Endometrial microvascular endothelial cells (primary cell): ENCODE measurements around the gene DVL2. TPM values are rescaled to one million over a fixed set of nuclear protein-coding genes. Genes with fewer than 3 reads are reported as not detected.
"Not testable (repeated sequence)": the region's sequence is repeated elsewhere in the genome, so short reads cannot be mapped to it uniquely, and the experiment has no call there.

ENCODE experiments used
- in situ Hi-C: cut with HindIII; loops from 2 replicates; pipeline ENCODE4 v1.10.0; 2017; ENCODE audit warnings: low sequenced_read_pairs, low pct_unique_long_range_greater_than_20kb; ENCODE audit errors: inconsistent ontology term
- total RNA-seq: library from RNA; depleted of rRNA; stranded (reverse); fragments of >200 nt; gene quantifications from one replicate; pipeline ENCODE4 v1.2.3, GENCODE V29; 2015; ENCODE audit errors: inconsistent ontology term

DVL2 gene
- total RNA-seq, 1 donor from 2014 or later = 31.8 TPM

- in situ Hi-C loops = no loop called here
These were observed 24.6 kb upstream of the DVL2 start for GRCh38 chr17:7258731-7259554.

- in situ Hi-C loops = no loop called here
These were observed 22.6 kb upstream of the DVL2 start for GRCh38 chr17:7256766-7257456.

- in situ Hi-C loops = no loop called here
These were observed 20.2 kb upstream of the DVL2 start for GRCh38 chr17:7254511-7254910.

GRCh38 chr17:7253082-7253481 lies 18.8 kb upstream of the DVL2 start:
- in situ Hi-C loops = no loop called here

- in situ Hi-C loops = no loop called here
These were observed 18.1 kb upstream of the DVL2 start, which contains the start of gene ELP5 for GRCh38 chr17:7252176-7253043. Gene ELP5 (plus strand): TSS chr17:7252215. CDS start chr17:7252551, 336 bp downstream.

GRCh38 chr17:7251661-7252175 lies 17.4 kb upstream of the DVL2 start, which contains the start of gene CTDNEP1:
Gene CTDNEP1 (minus strand): TSS chr17:7251734. CDS start chr17:7251296, 438 bp downstream.
- in situ Hi-C loops = no loop called here

GRCh38 chr17:7250695-7251627 lies 16.6 kb upstream of the DVL2 start:
- in situ Hi-C loops = no loop called here

- in situ Hi-C loops = no loop called here
These were observed 15.5 kb upstream of the DVL2 start for GRCh38 chr17:7249830-7250229.

- in situ Hi-C loops = no loop called here
These were observed 14.9 kb upstream of the DVL2 start for GRCh38 chr17:7249214-7249613.

- in situ Hi-C loops = no loop called here
These were observed 14.5 kb upstream of the DVL2 start for GRCh38 chr17:7248796-7249195.

GRCh38 chr17:7246779-7247178 lies 12.5 kb upstream of the DVL2 start:
- in situ Hi-C loops = no loop called here

GRCh38 chr17:7243838-7244237 lies 9.5 kb upstream of the DVL2 start:
- in situ Hi-C loops = not testable (repeated sequence)

- in situ Hi-C loops = no loop called here
These were observed 9.1 kb upstream of the DVL2 start for GRCh38 chr17:7243453-7243729.

- in situ Hi-C loops = no loop called here
These were observed 8.6 kb upstream of the DVL2 start for GRCh38 chr17:7242717-7243452.

GRCh38 chr17:7241783-7242716 lies 7.7 kb upstream of the DVL2 start, which contains the start of gene GABARAP:
Gene GABARAP (minus strand): TSS chr17:7242449. CDS start chr17:7242330, 119 bp downstream.
- in situ Hi-C loops = no loop called here

- in situ Hi-C loops = no loop called here
These were observed 6.9 kb upstream of the DVL2 start for GRCh38 chr17:7241090-7241733.
